ENCODE measurements around the gene PABPC5. TPM values are rescaled to one million over a fixed set of nuclear protein-coding genes. Genes with fewer than 3 reads are reported as not detected.

PABPC5 gene
- total RNA-seq (2022; extraction: Qiagen RNA extraction; ENCODE audit: low read depth) = 0.03 TPM in 1 of 5 replicates, not detected in the others

GRCh38 chrX:91434351-91435168 lies at the start of gene PABPC5:
TSS of gene PABPC5 (plus strand) at chrX:91434839. CDS start at chrX:91435578, 739 bp downstream.

Data from A549 treated with RU486 at 1 μM for 4 hours (cell line).